SKM-1 treated with dmso at 0.1 percent for 144 hours (cell line): Measurements from ENCODE around the gene MCM10.
A peak's percentile ranks its signal among the peaks of the same experiment; 100 is the strongest.
"Not testable (repeated sequence)": the region's sequence is repeated elsewhere in the genome, so short reads cannot be mapped to it uniquely, and the experiment has no call there.

Experiments used
- DNase-seq: peaks from one replicate; lab custom pipeline; 2025; ENCODE audit not compliant: unreplicated experiment; lab: John Stamatoyannopoulos, UW

Gene MCM10

DNA sequence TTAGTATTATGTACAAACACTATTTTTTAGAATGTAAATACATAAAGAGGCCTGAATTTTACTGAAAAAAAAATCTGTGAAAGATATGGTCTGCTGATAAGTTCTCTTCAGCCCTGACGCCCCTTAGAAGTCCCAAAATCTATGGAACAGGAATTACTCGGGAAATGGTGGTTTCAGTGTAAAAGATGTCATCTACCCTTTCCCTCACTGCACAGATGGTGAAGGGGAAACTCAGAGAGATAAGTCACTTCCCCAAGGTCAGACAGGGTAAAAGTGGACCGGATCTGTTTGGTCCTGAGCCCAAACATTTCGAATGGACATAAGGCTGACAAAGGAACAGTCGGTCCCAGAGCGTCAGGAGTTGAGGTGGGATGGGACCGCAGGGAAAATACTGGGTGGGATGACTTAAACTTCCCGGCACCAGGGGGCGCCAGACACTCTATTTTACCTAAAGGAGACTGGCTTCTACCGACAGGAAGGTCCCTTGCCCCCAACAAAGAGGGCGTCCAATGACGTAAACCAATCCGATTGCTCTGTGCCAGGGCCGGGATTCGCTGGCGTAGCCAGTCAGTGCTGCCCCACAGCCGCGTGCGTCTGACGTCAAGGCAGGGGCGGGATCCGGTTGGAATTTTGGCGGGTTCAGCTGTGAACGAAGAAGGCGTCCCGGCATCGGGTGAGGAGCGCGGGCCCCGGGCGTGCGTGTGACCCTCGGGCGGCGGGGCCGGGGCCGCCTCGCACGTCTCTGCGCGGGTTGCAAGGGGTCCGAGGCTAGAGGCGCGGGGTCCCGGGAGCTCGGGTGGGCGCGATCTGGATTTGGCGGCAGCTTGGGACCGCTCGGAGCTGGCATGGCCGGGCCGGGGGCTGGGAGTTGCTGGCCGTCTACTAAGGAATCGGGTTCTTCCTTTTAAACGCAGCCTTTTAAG, at the start of gene MCM10:
MCM10 (plus strand) TSS at position 625 of the 923 bp plus-strand sequence. CDS start 2,645 bp downstream, outside the sequence.
- peak; percentile 87 for DNase-seq

GRCh38 chr10:13113544-13113943, 47.8 kb upstream of the MCM10 start:
- DNase-seq, result no peak

DNA sequence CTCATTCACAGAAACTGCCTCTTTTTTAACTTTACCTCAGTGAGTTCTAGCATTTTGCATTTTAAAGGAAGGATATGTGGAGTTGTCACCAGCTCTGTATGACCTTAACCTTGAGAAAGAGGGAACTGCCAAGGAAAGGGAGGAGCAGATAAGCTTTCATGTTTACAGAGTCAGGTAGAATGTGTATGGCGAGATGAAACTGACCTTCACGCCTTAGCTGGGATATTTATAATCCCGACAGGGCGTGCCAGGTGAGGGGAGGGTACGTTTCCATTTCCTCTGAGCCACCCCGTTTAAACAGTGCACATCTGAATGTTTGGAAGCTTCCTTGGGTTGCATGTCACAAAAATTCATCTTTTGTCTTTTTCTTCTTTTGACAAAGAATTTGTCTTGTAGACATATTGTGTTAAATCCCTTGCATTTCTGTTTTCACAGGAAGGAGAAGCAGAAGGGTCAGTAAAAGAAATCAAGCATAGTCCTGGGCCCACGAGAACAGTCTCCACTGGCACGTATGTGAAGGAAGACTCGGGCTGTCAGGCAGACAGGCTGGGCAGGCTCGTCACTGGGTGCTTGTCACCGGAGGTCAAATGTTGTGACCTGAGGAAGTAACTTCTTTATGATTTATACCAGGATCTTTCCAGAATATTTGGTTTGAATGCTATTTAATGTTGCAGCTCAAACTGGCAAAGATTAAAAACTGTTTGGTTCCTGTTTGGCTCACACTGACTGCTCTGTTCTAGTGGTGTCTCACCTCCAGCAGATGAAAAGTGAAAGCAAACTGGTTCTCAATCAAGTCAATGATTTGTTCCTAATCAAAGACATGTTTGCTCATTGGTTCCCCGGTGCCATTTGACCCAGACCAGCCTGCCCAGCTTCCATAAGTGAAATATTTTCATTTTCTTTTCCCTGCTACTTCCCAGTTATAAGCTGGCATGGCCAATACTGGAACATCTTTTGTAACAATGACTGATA, 45.2 kb upstream of the MCM10 start:
- DNase-seq, result no peak

- peak; percentile 32 for DNase-seq
Observed at GRCh38 chr10:13117841-13118783, 43.2 kb upstream of the MCM10 start.

- DNase-seq, result no peak
Observed at GRCh38 chr10:13118784-13119410, 42.5 kb upstream of the MCM10 start.

DNA sequence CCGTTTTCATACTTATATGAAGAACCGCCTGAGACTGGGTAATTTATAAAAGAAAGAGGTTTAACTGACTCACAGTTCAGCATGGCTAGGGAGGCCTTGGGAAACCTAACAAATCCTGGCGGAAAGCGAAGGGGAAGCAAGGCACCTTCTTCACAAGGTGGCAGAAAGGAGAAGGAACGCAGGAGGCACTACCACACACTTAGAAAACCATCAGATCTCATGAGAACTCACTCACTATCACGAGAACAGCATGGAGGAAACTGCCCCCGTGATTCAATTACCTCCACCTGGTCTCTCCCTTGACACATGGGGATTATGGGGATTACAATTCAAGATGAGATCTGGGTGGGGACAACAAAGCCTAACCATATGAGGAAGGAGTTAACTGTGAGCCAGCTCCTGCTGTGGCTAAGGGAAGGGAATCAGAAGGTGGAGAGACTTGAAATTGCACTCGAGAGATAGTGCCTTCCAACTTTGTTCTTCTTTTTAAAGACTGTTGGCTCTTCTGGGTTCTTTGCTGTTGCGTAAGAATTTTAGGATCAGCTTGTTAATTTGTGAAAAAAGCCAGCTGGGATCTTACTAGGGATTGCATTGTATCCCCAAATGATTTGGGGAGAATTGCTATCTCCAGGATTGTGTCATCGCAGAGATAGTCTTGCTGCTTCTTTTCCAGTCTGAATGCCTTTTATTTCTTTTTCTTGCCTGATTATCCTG, 40.4 kb upstream of the MCM10 start:
- no peak for DNase-seq

GRCh38 chr10:13121500-13121854, 39.9 kb upstream of the MCM10 start:
- no peak for DNase-seq

DNA sequence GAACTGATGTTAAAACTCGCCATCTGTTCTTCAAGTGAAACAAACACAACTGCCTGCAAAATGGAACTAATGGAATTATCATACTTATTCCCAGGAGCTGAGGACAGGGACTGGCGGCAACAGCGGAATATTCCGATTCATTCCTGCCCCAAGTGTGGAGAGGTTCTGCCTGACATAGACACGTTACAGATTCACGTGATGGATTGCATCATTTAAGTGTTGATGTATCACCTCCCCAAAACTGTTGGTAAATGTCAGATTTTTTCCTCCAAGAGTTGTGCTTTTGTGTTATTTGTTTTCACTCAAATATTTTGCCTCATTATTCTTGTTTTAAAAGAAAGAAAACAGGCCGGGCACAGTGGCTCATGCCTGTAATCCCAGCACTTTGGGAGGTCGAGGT, 24.7 kb upstream of the MCM10 start:
- no peak for DNase-seq

DNA sequence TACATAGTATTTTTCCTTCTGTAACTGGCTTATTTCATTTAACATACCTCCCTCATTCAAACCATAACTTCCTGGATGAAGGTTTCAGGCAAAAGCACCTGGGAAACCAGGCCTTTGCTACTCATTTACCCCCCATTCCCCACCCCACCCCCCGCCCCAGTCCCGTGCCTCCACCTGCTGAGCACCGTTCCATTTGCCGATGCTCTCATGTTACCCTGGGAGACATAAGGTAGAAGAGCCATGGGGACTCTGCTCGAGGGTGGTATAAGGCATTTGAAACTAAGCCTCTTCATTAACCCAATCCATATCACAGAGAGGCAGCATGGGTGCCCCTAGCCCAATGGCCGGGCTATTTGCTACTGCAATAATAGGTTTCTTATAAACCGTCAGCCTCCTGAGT, 22.2 kb upstream of the MCM10 start:
- no peak for DNase-seq

- no peak for DNase-seq
Observed at GRCh38 chr10:13139676-13140075, 21.7 kb upstream of the MCM10 start.

DNA sequence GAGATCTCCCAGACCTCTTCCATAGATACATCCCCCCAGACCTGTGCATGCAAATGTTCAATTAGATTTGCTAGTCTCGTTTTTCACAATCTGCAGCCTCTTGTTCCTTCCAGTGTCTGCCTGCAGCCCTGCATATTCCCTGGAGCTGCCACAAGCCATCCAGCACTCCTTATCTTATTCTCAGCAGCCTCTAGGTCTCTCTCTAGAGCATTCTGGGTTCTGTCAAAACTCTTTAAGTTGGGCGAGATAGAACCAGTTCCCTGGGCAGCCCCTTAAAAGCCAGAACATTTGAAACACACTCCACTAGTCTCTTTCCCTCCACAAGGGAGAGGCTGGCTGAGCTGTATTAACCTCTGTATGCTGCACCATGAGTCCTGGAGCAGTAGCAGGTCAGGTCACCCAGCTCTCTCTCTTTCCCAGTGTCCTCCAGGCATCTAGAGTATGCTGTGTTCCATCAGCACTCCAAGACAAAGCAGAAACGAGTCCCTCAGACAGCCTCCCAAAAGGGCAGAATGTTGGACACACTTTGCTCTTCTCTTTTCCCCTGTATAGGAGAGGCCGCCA, 20.6 kb upstream of the MCM10 start:
- DNase-seq, result no peak

DNA sequence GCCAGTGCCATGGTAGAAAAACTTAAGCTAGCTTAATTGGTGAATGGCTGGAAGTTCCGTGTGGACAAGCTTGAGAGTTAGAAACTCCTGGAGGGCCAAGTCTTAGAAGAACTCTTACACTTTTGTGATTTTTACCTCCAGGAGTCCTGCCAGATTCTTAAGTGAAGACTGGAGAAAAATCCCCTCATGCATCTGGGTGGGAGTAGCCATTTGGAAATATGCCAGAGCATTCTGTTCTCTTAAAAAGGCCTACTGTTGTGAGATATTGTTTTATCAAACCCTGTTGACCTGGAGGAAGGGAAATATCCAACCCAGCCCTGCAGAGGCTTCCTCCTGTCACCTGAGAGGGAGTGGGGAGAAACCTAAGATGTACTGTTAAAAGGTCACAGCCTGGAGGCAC, 17.6 kb upstream of the MCM10 start:
- DNase-seq, result no peak

- no peak for DNase-seq
Observed at GRCh38 chr10:13144814-13145213, 16.5 kb upstream of the MCM10 start.

DNA sequence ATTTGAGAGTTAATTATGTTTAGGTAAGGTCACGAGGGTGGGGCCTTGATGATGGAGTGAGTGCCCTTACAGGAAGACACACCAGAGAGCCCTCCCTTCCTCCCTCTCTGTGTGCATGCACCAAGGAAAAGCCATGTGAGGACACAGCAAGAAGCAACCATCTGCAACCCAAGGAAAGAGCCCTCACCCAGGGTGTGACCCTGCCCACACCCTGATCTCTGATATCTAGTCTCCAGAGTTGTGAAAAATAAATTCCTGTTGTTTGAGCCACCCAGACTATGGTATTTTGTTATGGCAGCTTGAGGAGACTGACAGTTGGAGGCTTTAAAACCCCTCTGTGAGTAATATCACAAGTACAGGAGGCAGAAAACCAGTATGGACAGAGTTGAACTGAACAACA, 15.0 kb upstream of the MCM10 start:
- no peak for DNase-seq

DNA sequence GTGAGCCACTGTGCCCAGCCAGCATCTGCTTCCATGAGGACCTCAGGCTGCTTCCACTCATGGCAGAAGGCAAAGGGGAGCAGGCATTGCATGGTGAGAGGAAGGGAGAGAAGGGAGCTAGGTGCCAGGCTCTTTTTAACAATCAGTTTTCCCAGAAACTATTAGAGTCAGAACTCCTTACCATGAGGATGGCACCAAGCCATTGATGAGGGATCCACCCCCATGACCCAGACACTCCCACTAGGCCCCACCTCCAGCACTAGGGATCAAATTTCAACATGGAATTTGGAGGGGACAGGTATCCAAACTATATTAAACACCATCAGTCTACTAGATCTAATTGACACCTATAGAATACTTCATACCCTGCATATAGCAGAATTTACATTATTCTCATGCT, 14.2 kb upstream of the MCM10 start:
- no peak for DNase-seq

GRCh38 chr10:13152296-13152695, 9.1 kb upstream of the MCM10 start:
- DNase-seq, result no peak

DNA sequence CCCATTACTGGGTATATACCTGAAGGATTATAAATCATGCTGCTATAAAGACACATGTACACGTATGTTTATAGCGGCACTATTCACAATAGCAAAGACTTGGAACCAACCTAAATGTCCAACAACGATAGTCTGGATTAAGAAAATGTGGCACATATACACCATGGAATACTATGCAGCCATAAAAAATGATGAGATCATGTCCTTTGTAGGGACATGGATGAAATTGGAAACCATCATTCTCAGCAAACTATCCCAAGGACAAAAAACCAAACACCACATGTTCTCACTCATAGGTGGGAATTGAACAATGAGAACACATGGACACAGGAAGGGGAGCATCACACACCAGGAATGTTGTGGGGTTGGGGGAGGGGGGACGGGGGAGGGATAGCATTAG, 5.5 kb upstream of the MCM10 start:
- not testable (repeated sequence) for DNase-seq

GRCh38 chr10:13158401-13158800, 3.0 kb upstream of the MCM10 start:
- no peak for DNase-seq

DNA sequence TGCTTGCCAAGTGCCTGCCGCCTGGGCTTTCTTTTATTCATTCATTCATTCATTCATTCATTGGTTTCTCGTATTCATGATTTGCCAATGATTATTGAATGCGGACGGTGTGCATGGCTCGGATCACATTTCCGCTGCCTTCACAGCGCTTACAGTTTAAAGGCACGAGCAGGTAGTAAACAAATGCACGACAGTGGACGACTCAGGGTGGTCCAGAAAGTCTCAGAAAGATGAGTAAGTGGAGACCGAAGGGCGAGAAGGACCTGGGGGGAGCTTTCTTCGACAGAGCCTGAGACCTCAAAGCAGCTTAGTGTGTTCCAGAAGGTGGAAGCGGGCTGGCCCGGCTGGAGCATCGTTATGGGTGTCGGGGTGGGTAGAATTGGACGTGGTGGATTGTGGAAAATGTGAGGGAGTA, 506 bp downstream of the MCM10 start:
- DNase-seq, result no peak
